ENCODE results near the gene CAPN11. TPM values are rescaled to one million over a fixed set of nuclear protein-coding genes. Genes with fewer than 3 reads are reported as not detected.

CAPN11 gene
- total and polyA plus RNA-seq, 2 of the 4 experiments (the other 2 are of a cell fraction) = not detected

DNA sequence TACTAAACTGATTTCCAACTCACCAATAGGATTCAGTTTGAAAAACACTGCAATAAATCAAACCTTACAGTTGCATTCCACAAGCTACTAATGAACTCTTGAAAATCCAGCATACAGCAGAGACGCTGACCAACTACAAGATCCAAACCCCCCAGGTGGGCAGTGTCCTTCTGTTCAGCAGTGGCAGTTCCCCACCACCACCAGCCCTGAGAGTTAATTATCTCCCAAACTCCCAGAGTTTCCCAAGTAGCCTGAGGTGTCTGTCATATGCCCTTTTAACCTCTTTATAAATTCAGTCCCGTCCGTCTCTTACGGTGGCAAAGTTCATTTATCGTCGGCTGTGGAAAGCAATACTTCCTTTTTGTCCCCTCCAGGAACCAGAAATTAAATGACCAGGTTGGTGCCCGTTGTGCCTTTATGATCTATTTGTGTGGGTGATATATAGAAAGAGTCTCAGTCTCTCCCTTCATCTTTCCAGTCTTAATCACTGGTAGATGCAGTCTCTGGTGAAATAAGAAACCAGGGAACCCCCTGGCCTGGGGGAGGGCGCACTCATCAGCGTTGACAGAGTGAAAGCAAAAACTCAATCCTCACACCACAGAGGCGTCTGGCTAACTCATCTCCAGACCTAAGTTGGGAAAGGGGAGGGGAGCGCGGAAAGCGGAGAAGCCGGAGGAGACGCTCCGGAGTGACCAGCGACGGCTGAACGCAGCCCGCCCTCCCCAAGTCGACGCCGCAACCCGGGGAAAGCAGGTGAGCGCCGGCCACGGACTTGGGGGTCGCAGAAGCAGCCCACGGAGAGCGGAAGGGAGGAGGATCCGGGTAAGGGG, 32.1 kb upstream of the CAPN11 start:
- Histone ChIP-seq H3K79me1 (ENCODE audit: low read depth in 1 of 2, low read length in 2 of 2) (peaks cover 35 to 71% of the 10 kb centered on the region in 2 experiments), H4K5ac (ENCODE audit: low read depth, low read length) (no peak overlapping the region), H3K27ac (ENCODE audit: insufficient read depth, low read length) (peak overlapping the region; percentile 95), H2BK120ac (ENCODE audit: low read depth, low read length) (0 out of 2 replicates have a peak overlapping the region, but pooled peaks have one; percentile 0), H4K8ac (ENCODE audit: low read depth in 2 of 2, low read length in 2 of 2) (peak overlapping the region; percentile 67 to 74; a peak in 2 of 4 replicates), H3K18ac (ENCODE audit: low read depth, low read length) (peak overlapping the region; percentile 8), H3K4me1 (ENCODE audit: control insufficient read depth, insufficient read depth, low read length) (peaks cover 18% of the 10 kb centered on the region), H2BK15ac (ENCODE audit: low read depth, low read length) (no peak overlapping the region), H3K9me1 (ENCODE audit: insufficient read depth, low read length) (peaks cover under 1% of the 10 kb centered on the region; the same call in 1 of the 2 replicates), H2AK9ac (replicated peaks; ENCODE audit: low read depth, low read length, poor library complexity) (peak overlapping the region; percentile 96), H3K56ac (ENCODE audit: extremely low read depth, insufficient read depth, low read length) (peak overlapping the region; percentile 32), H3K4me2 (ENCODE audit: low read depth, low read length) (peak overlapping the region; percentile 92), H4K91ac (ENCODE audit: insufficient read depth, low read depth, low read length) (peak overlapping the region; percentile 28; the same call in 1 of the 2 replicates), H3K4ac (ENCODE audit: low read depth, low read length) (peak overlapping the region; percentile 91), H4K20me1 (ENCODE audit: insufficient read depth, low read length) (peaks cover 47% of the 10 kb centered on the region), H2AFZ (replicated peaks; ENCODE audit: low read length, poor library complexity) (peak overlapping the region; percentile 90), H3K36me3 (ENCODE audit: control insufficient read depth, insufficient read depth, low read length) (no peaks in the 10 kb centered on the region), H3K9ac (ENCODE audit: low read depth, low read length) (peak overlapping the region; percentile 87), H2AK5ac (ENCODE audit: low read depth, low read length) (peak overlapping the region; percentile 74), H2BK5ac (ENCODE audit: low read depth, low read length, poor library complexity, severe bottlenecking) (peak overlapping the region; percentile 88), H2BK20ac (ENCODE audit: low read depth, low read length) (no peak overlapping the region), H3K23ac (ENCODE audit: low read depth, low read length) (peak overlapping the region; percentile 37), H3K27me3 (ENCODE audit: control insufficient read depth, insufficient read depth, low read length) (no peaks in the 10 kb centered on the region), H3K14ac (replicated peaks; ENCODE audit: low read depth, low read length) (peak overlapping the region; percentile 87), H3K4me3 (ENCODE audit: insufficient read depth, low read depth, low read length) (peak overlapping the region; percentile 58), H3K9me3 (ENCODE audit: control insufficient read depth, insufficient read depth, low read length) (no peaks in the 10 kb centered on the region)
- peak; percentile 82 for DNase-seq
- TF ChIP-seq FOS (IDR thresholded peaks at IDR 0.05; ENCODE audit: low read depth, low read length) (0 out of 2 replicates have a peak, but pooled peaks have one; percentile 24), NFE2L2 (IDR thresholded peaks at IDR 0.05; ENCODE audit: low read depth, low read length) (no peak), POLR2A (IDR thresholded peaks at IDR 0.05; ENCODE audit: low read depth, low read length) (peak; percentile 73; the same call in 1 of the 2 replicates)
- CTCF ChIA-PET = interaction anchor here (0.6 kb wide), 1 partner anchor 47 kb away, joined by 5 read pairs; no protein-coding TSS in a partner anchor
- POLR2A ChIA-PET (ENCODE audit: unreplicated experiment) = interaction anchor here (0.5 kb wide), 1 partner anchor 29 kb away, joined by 5 read pairs; no protein-coding TSS in a partner anchor
- intact Hi-C loops (cut with micrococcal nuclease) = no loop called here
- in situ Hi-C loops (cut with MboI; ENCODE audit: low sequenced_read_pairs) = no loop called here
- 0% methylated on average over 4 of the region's 31 CpGs; no CpG with 5 or more reads in 1 of the 2 experiments for WGBS, 2 experiments (ENCODE audit: extremely low coverage in 2 of 2, insufficient read length in 1 of 2)
- ATAC-seq (ENCODE audit: low read depth) = peak; percentile 54
- dilution Hi-C loops (cut with HindIII; ENCODE audit: low sequenced_read_pairs, unreplicated experiment) = no loop called here
- no TSS peak for BruUV-seq (replicated peaks)
